GM19397 (cell line): ENCODE measurements around the gene KRT20.

Experiments
- ATAC-seq: cut with Tn5 transposase; IDR thresholded peaks from one replicate; pipeline ENCODE4 v1.9.1; 2021; ENCODE audit warnings: mild to moderate bottlenecking, moderate library complexity; ENCODE audit not compliant: unreplicated experiment

The KRT20 gene

DNA sequence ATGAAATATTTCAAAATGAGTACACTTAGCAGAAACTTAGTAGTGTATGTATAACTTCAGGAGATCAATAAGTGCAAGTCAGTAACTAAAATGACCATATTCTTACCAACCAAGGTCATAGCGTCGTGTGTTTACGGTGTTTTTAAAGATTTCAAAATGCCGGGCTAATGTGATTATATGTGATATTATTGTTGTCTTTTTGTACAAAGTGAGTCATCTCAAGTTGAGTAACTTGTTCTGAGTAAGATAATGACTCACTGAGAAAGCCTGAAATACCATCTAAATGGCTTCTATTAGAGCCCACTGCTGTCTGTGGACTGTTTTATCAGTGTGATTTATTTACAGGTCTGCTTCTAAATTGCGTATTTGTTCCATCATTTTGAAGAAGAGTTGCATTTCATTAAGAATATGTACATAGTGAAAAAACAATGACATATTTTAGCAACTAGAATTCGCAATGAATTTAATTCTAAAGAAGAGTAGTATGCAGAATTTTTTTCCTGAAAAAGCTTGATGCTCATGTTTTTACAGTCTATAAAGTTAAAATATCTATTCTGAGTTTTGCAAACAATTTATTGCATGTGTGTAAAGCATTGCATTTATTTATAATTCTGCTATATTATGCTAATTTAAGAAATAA, 30.7 kb downstream of the KRT20 start:
- ATAC-seq, result no peak

- ATAC-seq, result no peak
Observed at GRCh38 chr17:40852364-40852763, 32.7 kb downstream of the KRT20 start.

DNA sequence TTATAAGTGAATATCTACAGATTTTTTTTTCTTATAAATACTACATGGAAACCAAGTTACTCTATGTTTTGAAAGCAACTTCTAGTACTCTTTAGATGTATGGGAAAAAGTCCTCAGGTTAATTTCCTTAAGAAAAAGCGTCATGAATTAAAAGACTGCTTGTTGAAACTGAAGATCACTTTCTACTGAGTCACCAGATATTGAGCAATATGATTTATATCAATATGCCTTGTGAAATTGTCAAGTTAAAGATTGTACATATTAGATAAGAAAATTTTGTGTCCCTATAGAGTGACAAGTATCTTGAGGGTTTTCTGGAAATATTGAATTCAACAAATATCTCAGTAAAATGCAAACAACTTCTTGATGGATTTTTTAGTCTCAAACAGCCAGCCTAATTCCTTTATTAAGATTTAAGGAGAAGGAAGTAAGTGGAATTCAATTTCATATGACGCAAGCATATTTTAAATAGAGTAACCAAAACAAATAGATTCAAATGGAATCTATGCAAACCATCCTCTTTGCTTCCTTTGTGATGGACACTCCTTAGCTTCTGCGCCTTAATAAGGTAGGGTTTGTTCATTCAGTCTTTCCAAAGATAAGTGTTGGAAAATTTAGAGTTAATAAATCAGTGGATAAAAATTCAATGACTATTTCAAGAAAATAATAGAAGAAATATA, 34.6 kb downstream of the KRT20 start:
- ATAC-seq, result no peak

DNA sequence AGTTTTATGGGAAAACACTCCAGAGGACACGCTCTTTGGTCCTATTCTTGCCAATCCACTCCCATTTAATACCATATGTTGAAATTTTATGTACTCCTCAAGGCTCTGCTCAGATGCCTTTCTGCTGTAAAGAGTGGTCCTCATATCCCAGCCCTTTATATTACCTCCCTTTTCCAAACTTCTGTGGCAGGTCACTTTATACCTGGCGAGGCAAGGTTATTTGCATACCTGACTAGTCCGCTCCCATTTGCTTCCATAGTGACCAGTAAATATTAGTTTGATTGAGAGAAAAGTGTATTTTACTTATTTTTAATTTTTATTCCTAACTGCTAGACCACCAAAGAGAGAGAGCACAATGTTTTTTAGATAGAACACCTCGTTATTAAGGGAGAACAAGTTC, 35.3 kb downstream of the KRT20 start:
- ATAC-seq, result no peak

DNA sequence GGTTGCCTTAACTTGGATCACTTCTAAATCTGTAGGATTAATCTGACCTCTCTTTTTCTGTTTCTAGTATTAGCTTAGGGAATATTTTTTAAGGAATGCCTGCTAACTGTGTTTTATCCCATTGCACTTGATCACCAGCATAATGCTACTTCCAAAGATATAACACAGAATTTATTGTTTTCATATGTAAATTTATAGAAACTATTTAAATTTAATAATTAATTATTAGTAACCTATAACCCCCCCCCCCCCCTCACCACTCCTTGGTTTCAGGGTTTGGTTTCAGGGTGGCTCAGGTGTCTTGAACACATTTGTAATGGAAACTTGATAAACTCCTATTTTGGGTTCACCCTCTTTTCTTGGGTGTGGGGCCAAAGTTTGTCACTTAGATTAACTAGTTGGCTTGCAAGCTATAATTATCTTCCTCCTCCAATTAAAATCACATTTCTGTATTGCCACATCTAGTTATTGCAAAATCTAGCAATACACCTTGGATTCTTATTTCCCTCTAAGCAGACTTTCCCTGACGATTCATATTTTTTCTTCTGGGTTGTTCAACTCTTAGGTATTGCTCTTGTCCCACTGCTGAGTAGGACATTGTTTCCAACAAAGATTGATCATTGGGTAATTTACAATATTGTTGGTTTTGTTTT, 36.3 kb downstream of the KRT20 start:
- no peak for ATAC-seq

- ATAC-seq, result no peak
Observed at GRCh38 chr17:40846515-40847144, 38.4 kb downstream of the KRT20 start.

GRCh38 chr17:40844671-40845107, 40.4 kb downstream of the KRT20 start:
- ATAC-seq, result no peak

DNA sequence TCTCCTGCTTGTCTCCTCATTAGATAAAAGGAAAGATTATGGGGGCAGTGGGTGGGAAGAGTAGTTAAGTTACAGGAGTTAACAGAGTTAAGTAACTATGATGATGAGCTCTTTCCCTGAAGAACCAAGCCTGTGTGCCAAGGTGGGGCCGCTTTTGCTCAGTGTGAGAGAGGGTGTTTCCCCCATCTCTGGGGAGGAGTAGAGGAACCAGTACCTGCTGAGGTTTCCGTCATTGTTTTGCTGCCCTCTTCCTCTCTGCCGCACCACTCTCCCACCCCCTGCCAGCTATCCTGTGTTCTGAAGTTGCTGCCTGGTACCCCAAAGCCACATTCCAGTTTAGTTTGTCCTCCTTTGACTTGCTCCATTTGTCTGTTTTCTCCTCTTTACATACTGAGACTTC, 41.8 kb downstream of the KRT20 start:
- no peak for ATAC-seq

- no peak for ATAC-seq
Observed at GRCh38 chr17:40841246-40841645, 43.8 kb downstream of the KRT20 start.

DNA sequence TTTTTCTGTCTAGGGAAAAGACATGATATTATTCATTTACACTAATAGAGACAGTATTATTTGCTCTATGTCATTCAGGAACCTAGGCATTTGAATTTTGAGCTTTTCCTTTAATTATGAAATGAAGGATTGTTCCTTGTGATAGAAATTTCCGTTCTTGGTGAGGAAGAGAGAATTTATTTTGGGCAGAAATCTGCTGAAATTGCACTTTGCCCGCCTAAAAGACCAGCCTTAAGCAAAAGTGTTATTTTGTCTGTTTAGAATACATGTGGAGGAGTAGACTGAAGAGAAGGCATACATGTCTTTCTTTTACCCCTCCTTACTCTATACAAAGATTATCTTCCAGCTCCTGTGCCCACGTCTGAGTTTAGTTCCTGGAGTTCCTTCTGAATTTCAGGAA, 45.8 kb downstream of the KRT20 start:
- ATAC-seq, result no peak

GRCh38 chr17:40836020-40836419, 49.0 kb downstream of the KRT20 start:
- ATAC-seq, result no peak

- no peak for ATAC-seq
Observed at GRCh38 chr17:40833882-40834281, 51.2 kb downstream of the KRT20 start.

GRCh38 chr17:40832840-40833239, 52.2 kb downstream of the KRT20 start:
- ATAC-seq, result no peak

- ATAC-seq, result no peak
Observed at GRCh38 chr17:40830085-40830776, 54.8 kb downstream of the KRT20 start.

DNA sequence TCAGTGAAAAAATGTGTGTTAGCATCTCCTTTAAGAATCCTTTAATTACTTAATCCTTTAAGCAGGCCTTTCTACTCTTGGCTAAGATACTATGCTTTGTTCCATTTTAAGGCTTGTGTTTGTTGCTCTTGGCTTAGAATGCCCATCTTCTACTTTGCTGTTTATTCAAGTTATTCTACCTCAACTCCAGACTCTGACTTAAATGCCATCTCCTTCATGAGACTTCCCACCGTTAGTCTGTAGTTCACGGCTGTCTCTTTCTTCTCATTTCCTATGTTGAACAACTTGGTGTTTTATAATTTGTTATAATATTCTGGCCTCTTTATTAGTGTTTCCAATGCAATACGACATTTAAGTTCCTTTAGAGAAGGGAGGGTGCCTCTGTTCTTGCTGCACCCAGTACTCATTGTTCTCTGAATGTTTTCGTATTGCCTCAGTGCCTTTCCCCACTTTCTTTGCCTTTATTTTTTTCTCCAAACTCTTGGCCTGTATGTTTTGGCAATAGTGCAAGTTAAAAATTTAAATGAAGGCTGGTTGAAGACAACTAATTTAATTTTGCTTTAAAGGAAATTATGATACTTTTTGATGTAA, 56.5 kb downstream of the KRT20 start:
- no peak for ATAC-seq

DNA sequence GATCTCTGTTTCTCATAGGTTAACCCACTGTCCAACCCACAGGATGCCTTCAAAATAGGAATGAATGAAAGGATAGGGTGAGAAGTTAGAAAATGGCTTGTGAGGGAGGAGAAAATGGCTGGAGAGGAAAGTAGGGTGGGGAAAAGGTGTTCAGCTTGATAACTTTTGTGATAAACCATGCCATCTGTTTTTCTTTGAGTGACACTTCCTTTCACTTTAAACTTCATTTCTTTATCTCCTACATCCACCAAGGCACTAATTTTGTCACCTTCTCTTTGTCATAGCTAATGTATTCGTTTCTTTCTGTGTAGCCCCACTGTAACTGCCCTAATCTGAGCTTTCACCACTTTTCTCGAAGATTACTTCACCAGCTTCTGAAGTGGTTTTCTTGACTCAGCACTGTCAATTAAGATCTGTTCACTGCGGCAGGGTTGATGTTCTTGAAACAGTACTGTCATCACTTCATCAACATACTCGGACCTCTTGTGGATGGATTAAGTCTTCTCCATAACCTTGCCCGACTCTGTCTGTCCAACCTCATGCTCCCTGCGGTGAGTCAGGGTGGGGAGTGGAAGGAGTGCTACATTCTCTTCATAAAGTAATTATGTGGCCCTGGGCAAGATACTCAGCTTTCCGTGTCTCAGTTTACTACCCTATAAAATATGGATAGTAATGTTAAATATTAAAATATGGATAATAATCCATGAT, 57.1 kb downstream of the KRT20 start:
- no peak for ATAC-seq
